Stimulated activated CD8-positive, alpha-beta memory T cell treated with anti-CD3 and anti-CD28 coated beads, Interleukin-4, amount 100 ng/mL, for 4 hours (primary cell): ENCODE results near the gene ADORA2B.
"Not testable (repeated sequence)": the region's sequence is repeated elsewhere in the genome, so short reads cannot be mapped to it uniquely, and the experiment has no call there.

ENCODE experiments used
- DNase-seq, 2 donors: peaks; one replicate each; pipeline ENCODE4 v3.0.0-alpha.2; 2020; ENCODE audit warnings: low read depth in 2 of 2, low spot score in 1 of 2

Gene ADORA2B

GRCh38 chr17:15979013-15979412, 34.1 kb downstream of the ADORA2B start:
- not testable (repeated sequence) for DNase-seq

DNA sequence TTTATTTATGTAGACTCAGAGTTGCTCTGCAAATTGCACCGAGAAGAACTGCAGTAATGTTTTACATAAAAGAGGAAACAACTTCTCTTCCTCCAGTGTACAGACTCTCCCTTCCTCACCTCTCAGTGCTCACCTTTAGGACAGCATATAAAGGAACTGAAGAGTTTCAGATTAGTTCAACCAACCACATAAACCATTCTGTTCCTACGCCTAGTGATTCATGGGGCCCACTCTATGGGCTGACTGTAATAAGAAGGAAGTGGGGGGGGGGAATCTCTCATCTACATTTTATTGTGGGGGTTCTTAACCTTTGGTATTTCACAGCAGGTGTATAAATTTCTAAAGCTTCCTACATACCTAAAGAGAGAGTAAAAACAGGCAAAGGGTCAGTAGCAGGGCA, 36.3 kb downstream of the ADORA2B start:
- DNase-seq: no peak

DNA sequence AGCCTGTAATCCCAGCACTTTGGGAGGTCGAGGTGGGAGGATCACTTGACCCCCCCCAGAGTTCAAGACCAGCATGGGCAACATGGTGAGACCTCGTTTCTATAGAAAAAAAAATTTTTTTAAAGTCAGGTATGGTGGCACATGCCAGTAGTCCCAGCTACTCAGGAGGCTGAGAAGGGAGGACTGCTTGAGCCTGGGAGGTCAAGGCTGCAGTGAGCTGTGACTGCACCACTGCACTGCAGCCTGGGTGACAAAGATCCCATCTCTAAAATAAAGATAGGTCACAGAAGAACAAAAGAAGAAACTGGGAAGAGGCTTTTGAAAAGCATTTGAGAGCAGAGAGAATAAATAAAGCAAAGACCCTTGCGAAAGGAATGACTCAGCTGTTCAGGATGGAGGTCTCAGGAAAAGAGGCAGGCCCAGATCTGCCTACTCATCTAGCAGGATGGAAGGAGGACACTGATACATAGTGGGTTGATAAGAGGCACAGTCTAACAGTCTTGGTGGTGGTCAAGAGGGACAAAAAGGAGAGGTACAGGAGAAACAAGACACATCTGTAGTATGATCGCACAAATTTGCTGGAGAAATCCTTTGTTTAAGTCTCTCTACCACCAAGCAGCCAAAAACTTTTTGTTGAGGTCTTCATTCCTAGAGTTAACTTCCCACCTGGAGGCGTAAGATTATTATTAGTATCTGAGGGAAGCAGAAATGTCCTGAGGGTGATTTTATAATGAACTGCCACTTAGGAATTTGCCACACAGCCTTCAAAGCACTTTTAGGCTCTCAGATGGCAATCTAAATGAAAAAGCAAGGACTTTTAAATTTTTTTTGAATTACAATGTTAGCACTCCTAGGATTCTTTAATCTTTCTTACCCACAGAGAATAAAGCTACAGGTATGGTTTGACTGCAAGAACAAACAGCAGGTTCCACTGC, 37.0 kb downstream of the ADORA2B start:
- no peak for DNase-seq

GRCh38 chr17:15996322-15996721, 51.4 kb downstream of the ADORA2B start:
- DNase-seq: no peak

DNA sequence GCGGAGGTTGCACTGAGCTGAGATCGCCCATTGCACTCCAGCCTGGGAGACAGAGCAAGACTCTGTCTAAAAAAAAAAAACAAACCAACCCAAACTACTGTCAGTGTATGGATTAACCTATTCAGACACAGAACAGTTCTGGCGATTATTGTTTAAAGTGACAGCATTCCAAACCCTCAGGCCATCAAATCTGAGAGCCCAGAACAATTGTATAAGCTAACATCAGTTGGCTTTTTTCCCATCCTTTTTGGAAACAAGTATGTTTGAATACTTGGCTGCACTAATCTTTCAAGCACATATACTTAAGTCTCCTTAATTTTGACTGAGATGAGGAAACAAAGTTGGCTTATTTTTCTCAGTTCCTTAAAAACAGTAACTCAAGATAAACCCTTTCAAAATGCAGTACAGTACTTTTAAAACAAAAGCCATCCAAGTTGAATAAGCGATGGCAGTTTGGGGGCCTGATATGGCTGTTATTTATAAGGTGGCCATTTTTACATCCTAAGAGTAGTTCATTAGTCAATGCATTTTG, 53.2 kb downstream of the ADORA2B start:
- no peak for DNase-seq

GRCh38 chr17:15999141-15999973, 54.4 kb downstream of the ADORA2B start, which contains the start of the genes TTC19 and ZSWIM7:
Gene TTC19, plus strand, starts transcription at chr17:15999824. Its CDS starts 25 bp downstream, at chr17:15999849.
Gene ZSWIM7, minus strand, starts transcription at chr17:15999704. Its CDS starts 110 bp downstream, at chr17:15999594.
- DNase-seq: peak; percentile 74 to 89

DNA sequence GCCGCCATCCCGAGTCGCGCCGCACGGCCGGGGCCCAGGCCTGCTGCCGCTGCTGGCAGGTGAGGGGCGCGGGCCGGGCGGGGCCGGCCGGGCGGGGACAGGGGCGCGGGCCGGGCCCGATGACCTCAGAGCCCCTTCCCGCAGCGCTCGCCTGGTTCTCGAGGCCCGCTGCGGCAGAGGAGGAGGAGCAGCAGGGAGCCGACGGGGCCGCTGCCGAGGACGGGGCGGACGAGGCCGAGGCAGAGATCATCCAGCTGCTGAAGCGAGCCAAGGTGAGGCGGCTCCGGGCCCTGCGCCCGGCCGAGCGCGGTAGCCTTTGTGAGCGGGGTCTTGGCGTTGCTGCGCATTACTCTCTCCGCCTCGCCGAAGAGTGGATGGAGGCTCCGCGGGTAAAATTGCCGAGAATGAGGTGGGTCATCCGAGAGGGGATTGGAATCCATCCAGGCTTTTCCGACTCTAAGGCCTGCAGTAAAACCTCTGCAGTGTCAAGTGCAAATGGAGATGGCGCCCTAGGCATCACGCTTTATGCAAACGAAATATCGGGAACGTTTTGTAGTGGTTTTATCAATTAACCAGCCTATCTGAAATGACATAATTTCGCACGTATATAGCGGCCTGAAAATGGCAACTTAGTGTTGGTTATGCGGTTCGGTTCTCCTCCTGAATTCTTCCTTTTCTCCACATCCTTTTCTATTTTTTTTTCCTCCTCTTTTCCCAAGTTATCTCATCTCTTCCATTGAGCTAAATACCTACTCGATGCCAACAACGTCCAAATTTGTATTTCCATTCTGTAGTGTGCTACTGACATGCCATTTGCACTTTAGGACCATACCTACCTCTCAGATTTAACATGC, 55.3 kb downstream of the ADORA2B start:
- DNase-seq: peak in 1 of 2 donors; percentile 15

- DNase-seq: no peak
Measured at GRCh38 chr17:16001226-16001897, 56.4 kb downstream of the ADORA2B start.

GRCh38 chr17:16002708-16003260, 57.9 kb downstream of the ADORA2B start:
- DNase-seq: no peak

DNA sequence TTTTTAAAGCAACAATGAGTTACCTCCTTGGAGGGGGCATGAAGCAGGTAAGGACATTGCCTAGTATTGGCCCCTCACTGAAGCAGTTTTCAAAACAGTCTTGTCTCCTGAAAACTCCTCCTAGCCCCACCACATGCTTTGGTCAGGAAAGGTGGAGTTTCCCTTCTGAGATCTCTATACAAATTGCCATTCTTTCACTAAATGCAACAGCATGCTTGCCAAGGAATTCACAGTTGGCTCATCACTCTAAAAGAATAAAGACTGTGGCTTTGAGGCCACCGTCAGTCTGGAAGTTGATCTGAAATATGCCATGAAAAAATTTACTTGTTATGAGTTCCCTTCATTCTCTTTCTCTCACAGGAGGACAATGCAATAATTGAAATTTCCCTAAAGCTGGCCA, 58.9 kb downstream of the ADORA2B start:
- DNase-seq: no peak

DNA sequence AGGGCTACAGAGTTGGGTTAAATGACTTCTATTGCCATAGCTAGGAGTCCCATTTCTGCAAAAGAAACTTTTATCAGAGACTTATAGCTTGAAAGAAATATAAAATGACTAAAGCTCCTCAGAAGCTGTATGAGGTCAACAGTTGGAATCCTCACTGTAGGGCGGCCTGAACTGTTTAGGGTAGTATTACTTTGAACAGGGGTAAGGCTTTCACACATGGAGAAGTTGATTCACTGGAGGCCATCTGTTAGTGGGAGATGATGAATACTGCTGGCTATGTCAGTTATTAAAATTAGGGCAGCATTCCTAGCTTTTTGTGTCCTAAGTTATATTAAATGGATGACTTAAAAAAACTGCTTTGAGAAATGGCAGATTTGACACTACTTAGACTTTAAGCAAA, 60.7 kb downstream of the ADORA2B start:
- no peak for DNase-seq

DNA sequence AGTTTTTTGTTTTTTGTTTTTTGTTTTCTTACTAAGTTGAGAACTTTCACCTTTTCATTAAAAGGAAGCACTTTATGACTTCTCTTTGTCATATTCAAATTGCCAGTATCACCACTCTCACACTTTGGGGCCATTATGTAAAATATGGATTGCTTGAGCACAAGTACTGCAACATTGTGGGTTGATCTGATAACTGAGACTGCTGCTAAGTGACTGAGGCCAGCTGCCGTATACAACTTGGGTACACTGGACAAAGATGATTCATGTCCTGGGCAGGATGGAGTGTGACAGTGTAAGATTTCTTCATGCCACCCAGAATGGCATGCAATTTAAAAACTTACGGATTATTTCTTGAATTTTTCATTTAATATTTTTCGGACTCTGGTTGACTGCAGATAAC, 62.5 kb downstream of the ADORA2B start:
- no peak for DNase-seq

GRCh38 chr17:16013943-16014407, 69.0 kb downstream of the ADORA2B start:
- no peak for DNase-seq

- no peak for DNase-seq
Measured at GRCh38 chr17:16019347-16019746, 74.4 kb downstream of the ADORA2B start.

DNA sequence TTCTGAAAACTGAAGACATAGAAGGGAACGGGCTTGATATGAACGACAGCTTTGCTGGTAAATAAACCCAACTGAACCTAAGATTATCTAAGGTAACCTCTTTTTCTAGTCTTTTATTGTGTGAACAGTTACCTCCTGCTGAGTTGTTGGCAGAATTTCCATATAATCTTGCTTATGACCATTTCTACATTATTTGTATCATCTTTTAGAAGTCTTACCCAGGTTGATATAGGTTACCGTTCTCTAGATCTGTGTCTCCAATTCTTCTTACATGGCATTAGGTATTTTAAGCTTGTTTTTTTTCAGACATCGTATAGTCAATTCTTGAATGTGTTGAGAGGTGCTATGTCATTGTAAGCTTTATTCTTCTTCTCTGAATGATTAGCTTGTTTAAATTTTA, 79.0 kb downstream of the ADORA2B start:
- DNase-seq: no peak

DNA sequence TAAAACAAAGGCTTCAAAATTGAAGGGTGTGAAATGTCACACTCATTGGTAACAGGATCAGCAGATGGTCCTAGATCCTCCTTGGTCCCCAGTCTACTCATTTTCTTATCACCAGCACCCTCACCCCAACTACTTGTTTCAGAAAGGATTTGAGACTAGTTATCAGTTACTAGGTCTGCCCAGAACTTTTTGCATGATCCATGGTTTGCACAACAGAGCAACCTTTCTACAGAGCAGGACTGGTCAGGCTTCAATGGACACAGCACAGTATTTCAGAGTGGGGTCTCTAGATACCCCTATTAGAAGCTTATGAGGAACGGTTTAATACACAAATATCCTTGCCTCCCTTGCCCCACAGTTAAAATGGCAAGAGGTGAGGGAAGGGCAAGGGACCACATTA, 80.3 kb downstream of the ADORA2B start:
- DNase-seq: no peak
